Measurements from ENCODE around the gene PIK3R5.

GRCh38 chr17:8839410-8839935, 126.0 kb downstream of the PIK3R5 start:
- TF ChIP-seq USF1 (IDR thresholded peaks at IDR 0.05): no peak
- no peak for TF ChIP-seq EGR1 (IDR thresholded peaks at IDR 0.05)
- no peak for TF ChIP-seq NFIC (IDR thresholded peaks at IDR 0.05)
- TF ChIP-seq REST (IDR thresholded peaks at IDR 0.05; ENCODE audit: low read depth): no peak
- TF ChIP-seq, protein P1, sequence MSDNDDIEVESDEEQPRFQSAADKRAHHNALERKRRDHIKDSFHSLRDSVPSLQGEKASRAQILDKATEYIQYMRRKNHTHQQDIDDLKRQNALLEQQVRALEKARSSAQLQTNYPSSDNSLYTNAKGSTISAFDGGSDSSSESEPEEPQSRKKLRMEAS (IDR thresholded peaks at IDR 0.05): no peak
- no peak for TF ChIP-seq FOXM1 (IDR thresholded peaks at IDR 0.05; ENCODE audit: borderline replicate concordance, low read depth)
- TF ChIP-seq TAF1 (IDR thresholded peaks at IDR 0.05; ENCODE audit: low read depth): no peak
- TF ChIP-seq CREB1 (IDR thresholded peaks at IDR 0.05; ENCODE audit: low read depth): no peak
- no peak for TF ChIP-seq EP300 (IDR thresholded peaks at IDR 0.05; ENCODE audit: borderline replicate concordance)
- TF ChIP-seq TEAD4 (IDR thresholded peaks at IDR 0.05): no peak
- no peak for TF ChIP-seq YY1 (IDR thresholded peaks at IDR 0.05; ENCODE audit: low read depth)

All from Ishikawa (cell line).